DOHH2 (cell line): ENCODE measurements around the gene HOXC12.

Experiments used
- H3F3A ChIP-seq: fragments of 200-600 bp; sonication (generic), shearing (Covaris generic); 2 replicates; pipeline ENCODE4 v1.6.0; 2016; ENCODE audit warnings: antibody characterized with exemption, mild to moderate bottlenecking; ENCODE audit not compliant: control insufficient read depth, insufficient read depth
- H3K27ac ChIP-seq: fragments of 200-600 bp; sonication (generic); 2 replicates; pipeline ENCODE4 v1.5.1; 2014; ENCODE audit warnings: low read depth, mild to moderate bottlenecking, low read length, moderate library complexity
- H3K27me3 ChIP-seq: fragments of 200-600 bp; sonication (generic); 2 replicates; pipeline ENCODE4 v1.6.1; 2014; ENCODE audit warnings: mild to moderate bottlenecking, low read length, mixed read lengths; ENCODE audit not compliant: control insufficient read depth
- H3K36me3 ChIP-seq: fragments of 200-600 bp; sonication (generic); 2 replicates; pipeline ENCODE4 v1.6.1; 2014; ENCODE audit warnings: mild to moderate bottlenecking, low read length, moderate library complexity, mixed read lengths; ENCODE audit not compliant: control insufficient read depth
- H3K4me1 ChIP-seq: fragments of 200-600 bp; sonication (generic); 2 replicates; pipeline ENCODE4 v1.6.1; 2014; ENCODE audit warnings: mild to moderate bottlenecking, low read length, mixed read lengths; ENCODE audit not compliant: control insufficient read depth
- H3K4me2 ChIP-seq: fragments of 200-600 bp; sonication (generic); 2 replicates; pipeline ENCODE4 v1.6.0; 2014; ENCODE audit warnings: mild to moderate bottlenecking, low read length, moderate library complexity
- H3K4me3 ChIP-seq: fragments of 200-600 bp; sonication (generic); 2 replicates; pipeline ENCODE4 v1.5.1; 2014; ENCODE audit warnings: mild to moderate bottlenecking, low read length, mixed read lengths
- H3K79me2 ChIP-seq: fragments of 200-600 bp; sonication (generic); 2 replicates; pipeline ENCODE4 v1.6.1; 2014; ENCODE audit warnings: mild to moderate bottlenecking, low read length, mixed read lengths; ENCODE audit not compliant: control insufficient read depth
- H3K9me2 ChIP-seq: fragments of 200-600 bp; sonication (generic); replicated peaks from 2 replicates; pipeline ENCODE4 v1.6.1; 2014; ENCODE audit warnings: mild to moderate bottlenecking, low read length, mixed read lengths; ENCODE audit not compliant: control insufficient read depth
- H3K9me3 ChIP-seq: fragments of 200-600 bp; sonication (generic); 2 replicates; pipeline ENCODE4 v1.6.1; 2014; ENCODE audit warnings: antibody characterized with exemption, low read length, mixed read lengths; ENCODE audit not compliant: control insufficient read depth, insufficient read depth
- H4K20me1 ChIP-seq: fragments of 200-600 bp; sonication (generic); 2 replicates; pipeline ENCODE4 v1.6.0; 2014; ENCODE audit warnings: low read depth, mild to moderate bottlenecking, antibody characterized with exemption, low read length, moderate library complexity; ENCODE audit not compliant: control insufficient read depth, insufficient read depth
- EZH2phosphoT487 ChIP-seq: fragments of 200-600 bp; sonication (generic); IDR thresholded peaks from 2 replicates; pipeline ENCODE4 v1.6.1; 2017; ENCODE audit warnings: borderline replicate concordance, mild to moderate bottlenecking, antibody characterized with exemption, low read length, moderate library complexity, mixed read lengths
- TF ChIP-seq, protein P1 (sequence below): fragments of 200-600 bp; sonication (generic); IDR thresholded peaks from one replicate; pipeline ENCODE4 v1.5.1; 2014; ENCODE audit warnings: antibody characterized with exemption, mild to moderate bottlenecking, low read depth, low read length; ENCODE audit not compliant: poor library complexity, severe bottlenecking

Gene HOXC12

DNA sequence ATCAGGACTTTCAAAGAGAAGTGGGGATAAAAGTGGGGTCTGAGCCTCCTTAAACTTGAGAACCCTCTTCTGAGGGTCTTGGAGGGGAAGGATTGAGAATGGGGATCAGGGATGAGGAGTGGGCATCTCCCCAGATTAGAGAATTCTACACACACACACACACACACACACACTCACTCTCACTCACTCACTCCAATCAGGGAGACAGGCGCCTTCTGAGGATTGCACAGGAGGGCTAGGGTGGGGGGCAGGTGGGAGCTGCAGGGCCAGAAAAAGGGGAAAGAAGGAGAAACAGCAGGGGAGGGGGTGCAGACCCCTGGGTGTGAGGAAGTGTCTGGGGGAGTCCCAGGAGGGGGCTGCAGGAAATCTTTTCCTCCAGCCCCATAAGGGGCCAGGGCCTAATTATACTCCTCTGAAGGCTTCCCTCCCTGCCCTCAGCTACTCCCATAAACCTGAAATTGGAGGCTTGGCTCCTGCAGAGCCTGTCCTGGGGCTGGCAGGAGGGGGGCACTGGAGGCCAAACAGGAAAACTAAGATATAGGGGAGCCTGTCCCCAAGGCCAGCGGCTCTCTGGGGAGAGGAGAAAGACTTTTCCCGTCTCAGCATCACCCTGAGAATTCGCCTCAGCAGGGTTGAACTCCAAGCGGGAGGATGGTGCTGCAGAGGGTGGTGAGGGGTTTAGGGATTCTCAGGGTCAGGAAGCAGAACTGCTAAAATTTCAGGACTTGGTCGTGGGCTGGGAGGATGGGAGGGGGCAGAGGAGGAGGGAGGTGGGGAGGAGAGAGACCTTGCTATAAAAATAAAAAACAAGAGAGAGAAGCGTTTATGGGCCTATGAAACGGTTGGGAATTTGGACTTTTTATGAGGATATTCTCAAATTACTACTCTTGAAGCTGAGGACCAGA is 46.8 kb downstream of the HOXC12 start:
- Histone ChIP-seq H3K9me3 (no peaks in the 10 kb centered on the region), H3K4me2 (no peak overlapping the region), H3F3A (no peaks in the 10 kb centered on the region), H3K27me3 (peaks cover 76% of the 10 kb centered on the region), H3K36me3 (no peaks in the 10 kb centered on the region), H3K27ac (no peak overlapping the region), H3K79me2 (no peaks in the 10 kb centered on the region), H3K4me1 (peaks cover 13% of the 10 kb centered on the region), H3K4me3 (no peak overlapping the region), H4K20me1 (no peaks in the 10 kb centered on the region), H3K9me2 (no peaks in the 10 kb centered on the region)
- peak; percentile 50; the same call in 1 of the 2 replicates for TF ChIP-seq EZH2phosphoT487
- TF ChIP-seq, protein P1, sequence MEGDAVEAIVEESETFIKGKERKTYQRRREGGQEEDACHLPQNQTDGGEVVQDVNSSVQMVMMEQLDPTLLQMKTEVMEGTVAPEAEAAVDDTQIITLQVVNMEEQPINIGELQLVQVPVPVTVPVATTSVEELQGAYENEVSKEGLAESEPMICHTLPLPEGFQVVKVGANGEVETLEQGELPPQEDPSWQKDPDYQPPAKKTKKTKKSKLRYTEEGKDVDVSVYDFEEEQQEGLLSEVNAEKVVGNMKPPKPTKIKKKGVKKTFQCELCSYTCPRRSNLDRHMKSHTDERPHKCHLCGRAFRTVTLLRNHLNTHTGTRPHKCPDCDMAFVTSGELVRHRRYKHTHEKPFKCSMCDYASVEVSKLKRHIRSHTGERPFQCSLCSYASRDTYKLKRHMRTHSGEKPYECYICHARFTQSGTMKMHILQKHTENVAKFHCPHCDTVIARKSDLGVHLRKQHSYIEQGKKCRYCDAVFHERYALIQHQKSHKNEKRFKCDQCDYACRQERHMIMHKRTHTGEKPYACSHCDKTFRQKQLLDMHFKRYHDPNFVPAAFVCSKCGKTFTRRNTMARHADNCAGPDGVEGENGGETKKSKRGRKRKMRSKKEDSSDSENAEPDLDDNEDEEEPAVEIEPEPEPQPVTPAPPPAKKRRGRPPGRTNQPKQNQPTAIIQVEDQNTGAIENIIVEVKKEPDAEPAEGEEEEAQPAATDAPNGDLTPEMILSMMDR: no peak

DNA sequence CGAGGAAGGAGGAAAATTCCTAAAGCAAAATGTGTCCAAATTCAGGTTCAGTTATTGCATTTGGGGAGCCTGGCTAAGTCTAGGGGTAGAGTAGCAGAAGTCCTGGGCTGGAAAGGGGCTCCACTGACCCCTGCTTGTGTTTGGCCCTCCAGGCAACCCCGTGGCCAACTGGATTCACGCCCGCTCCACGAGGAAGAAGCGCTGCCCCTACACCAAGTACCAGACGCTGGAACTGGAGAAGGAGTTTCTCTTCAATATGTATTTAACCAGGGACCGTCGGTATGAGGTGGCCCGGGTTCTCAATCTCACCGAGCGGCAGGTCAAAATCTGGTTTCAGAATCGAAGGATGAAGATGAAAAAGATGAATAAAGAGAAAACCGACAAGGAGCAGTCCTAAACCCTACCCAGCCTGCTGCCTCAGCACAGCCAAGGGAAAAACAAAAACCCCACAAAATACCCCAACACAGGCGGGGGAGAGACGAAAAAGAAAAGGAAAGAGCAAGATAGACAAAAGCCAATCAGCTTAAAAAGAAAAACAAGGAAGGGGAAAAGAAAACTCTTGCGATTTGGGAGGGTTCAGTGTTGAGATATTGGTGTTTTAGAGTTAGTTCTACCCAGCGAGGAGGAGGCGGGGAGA is 47.7 kb downstream of the HOXC12 start:
- Histone ChIP-seq H3K79me2 (no peaks in the 10 kb centered on the region), H3K36me3 (no peaks in the 10 kb centered on the region), H3F3A (no peaks in the 10 kb centered on the region), H3K27me3 (peaks cover 76% of the 10 kb centered on the region), H3K4me3 (no peak overlapping the region), H3K4me1 (peaks cover 20% of the 10 kb centered on the region), H3K4me2 (no peak overlapping the region), H4K20me1 (no peaks in the 10 kb centered on the region), H3K9me2 (no peaks in the 10 kb centered on the region), H3K27ac (no peak overlapping the region), H3K9me3 (no peaks in the 10 kb centered on the region)
- TF ChIP-seq, protein P1: no peak
- no peak for TF ChIP-seq EZH2phosphoT487

DNA sequence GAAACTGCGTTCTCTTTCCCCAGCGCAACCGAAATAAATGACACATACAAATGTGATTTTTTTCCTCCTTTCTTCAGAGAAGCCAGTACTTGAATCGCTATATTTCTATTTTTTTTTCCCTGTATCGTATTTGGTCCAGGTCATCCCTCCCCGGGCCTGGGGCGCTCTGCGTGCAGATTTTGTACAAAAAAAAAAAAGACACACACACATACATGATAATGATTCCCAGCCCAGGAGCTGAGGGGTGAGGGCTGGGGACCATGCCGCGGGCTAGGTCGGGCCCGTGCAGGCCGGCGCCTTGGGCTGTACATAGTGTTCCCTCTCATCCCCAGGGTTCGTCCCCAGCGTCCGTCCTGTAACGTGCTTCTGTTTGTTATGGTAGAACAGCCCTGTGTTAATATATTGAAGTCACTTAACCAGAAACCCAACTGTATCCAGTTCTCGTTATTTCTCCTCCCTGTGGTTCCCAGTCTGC is 48.2 kb downstream of the HOXC12 start:
- Histone ChIP-seq H4K20me1 (no peaks in the 10 kb centered on the region), H3K27ac (no peak overlapping the region), H3K9me2 (no peaks in the 10 kb centered on the region), H3K79me2 (no peaks in the 10 kb centered on the region), H3K27me3 (peaks cover 76% of the 10 kb centered on the region), H3K36me3 (no peaks in the 10 kb centered on the region), H3K9me3 (no peaks in the 10 kb centered on the region), H3K4me2 (no peak overlapping the region), H3F3A (no peaks in the 10 kb centered on the region), H3K4me1 (peaks cover 20% of the 10 kb centered on the region), H3K4me3 (no peak overlapping the region)
- no peak for TF ChIP-seq EZH2phosphoT487
- TF ChIP-seq, protein P1: no peak
